ENCODE measurements around the gene RAI1.
A peak's percentile ranks its signal among the peaks of the same experiment; 100 is the strongest.

RAI1 gene

GRCh38 chr17:17739388-17740066 lies 58.3 kb downstream of the RAI1 start (continued):
- TF ChIP-seq, protein P1, sequence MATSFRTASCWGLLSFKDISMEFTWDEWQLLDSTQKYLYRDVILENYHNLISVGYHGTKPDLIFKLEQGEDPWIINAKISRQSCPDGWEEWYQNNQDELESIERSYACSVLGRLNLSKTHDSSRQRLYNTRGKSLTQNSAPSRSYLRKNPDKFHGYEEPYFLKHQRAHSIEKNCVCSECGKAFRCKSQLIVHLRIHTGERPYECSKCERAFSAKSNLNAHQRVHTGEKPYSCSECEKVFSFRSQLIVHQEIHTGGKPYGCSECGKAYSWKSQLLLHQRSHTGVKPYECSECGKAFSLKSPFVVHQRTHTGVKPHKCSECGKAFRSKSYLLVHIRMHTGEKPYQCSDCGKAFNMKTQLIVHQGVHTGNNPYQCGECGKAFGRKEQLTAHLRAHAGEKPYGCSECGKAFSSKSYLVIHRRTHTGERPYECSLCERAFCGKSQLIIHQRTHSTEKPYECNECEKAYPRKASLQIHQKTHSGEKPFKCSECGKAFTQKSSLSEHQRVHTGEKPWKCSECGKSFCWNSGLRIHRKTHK (tag by site-specific recombination; IDR thresholded peaks at IDR 0.05): no peak
- no peak for TF ChIP-seq ZBTB6 (tag by site-specific recombination; IDR thresholded peaks at IDR 0.05)
- no peak for TF ChIP-seq ZNF112 (tag by site-specific recombination; IDR thresholded peaks at IDR 0.05)
- TF ChIP-seq PRDM10 (tag by site-specific recombination; IDR thresholded peaks at IDR 0.05): peak; percentile 89
- TF ChIP-seq ZNF585B (tag by site-specific recombination; IDR thresholded peaks at IDR 0.05): no peak
- TF ChIP-seq, protein P2, sequence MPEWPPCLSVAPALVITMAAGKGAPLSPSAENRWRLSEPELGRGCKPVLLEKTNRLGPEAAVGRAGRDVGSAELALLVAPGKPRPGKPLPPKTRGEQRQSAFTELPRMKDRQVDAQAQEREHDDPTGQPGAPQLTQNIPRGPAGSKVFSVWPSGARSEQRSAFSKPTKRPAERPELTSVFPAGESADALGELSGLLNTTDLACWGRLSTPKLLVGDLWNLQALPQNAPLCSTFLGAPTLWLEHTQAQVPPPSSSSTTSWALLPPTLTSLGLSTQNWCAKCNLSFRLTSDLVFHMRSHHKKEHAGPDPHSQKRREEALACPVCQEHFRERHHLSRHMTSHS (tag by site-specific recombination; IDR thresholded peaks at IDR 0.05): no peak
- TF ChIP-seq ATF2 (tag by site-specific recombination; IDR thresholded peaks at IDR 0.05; ENCODE audit: low read depth): no peak
- TF ChIP-seq ZSCAN23 (tag by site-specific recombination; IDR thresholded peaks at IDR 0.05): no peak
- TF ChIP-seq MEIS1 (CRISPR knock-in tag; IDR thresholded peaks at IDR 0.05; ENCODE audit: borderline replicate concordance): no peak
- peak; percentile 72 for TF ChIP-seq ZNF600 (tag by site-specific recombination; IDR thresholded peaks at IDR 0.05)
- TF ChIP-seq GLIS1 (tag by site-specific recombination; IDR thresholded peaks at IDR 0.05): peak; percentile 40; the same call in 1 of the 2 replicates
- TF ChIP-seq, protein P3, sequence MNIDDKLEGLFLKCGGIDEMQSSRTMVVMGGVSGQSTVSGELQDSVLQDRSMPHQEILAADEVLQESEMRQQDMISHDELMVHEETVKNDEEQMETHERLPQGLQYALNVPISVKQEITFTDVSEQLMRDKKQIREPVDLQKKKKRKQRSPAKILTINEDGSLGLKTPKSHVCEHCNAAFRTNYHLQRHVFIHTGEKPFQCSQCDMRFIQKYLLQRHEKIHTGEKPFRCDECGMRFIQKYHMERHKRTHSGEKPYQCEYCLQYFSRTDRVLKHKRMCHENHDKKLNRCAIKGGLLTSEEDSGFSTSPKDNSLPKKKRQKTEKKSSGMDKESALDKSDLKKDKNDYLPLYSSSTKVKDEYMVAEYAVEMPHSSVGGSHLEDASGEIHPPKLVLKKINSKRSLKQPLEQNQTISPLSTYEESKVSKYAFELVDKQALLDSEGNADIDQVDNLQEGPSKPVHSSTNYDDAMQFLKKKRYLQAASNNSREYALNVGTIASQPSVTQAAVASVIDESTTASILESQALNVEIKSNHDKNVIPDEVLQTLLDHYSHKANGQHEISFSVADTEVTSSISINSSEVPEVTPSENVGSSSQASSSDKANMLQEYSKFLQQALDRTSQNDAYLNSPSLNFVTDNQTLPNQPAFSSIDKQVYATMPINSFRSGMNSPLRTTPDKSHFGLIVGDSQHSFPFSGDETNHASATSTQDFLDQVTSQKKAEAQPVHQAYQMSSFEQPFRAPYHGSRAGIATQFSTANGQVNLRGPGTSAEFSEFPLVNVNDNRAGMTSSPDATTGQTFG (tag by site-specific recombination; IDR thresholded peaks at IDR 0.05; ENCODE audit: borderline replicate concordance): no peak
- no peak for TF ChIP-seq ZNF394 (tag by site-specific recombination; IDR thresholded peaks at IDR 0.05; ENCODE audit: borderline replicate concordance)
- TF ChIP-seq ZNF416 (tag by site-specific recombination; IDR thresholded peaks at IDR 0.05): no peak
- TF ChIP-seq PRDM1 (tag by site-specific recombination; IDR thresholded peaks at IDR 0.05): no peak
- no peak for TF ChIP-seq ZNF239 (tag by site-specific recombination; IDR thresholded peaks at IDR 0.05)
- TF ChIP-seq ZNF830 (tag by site-specific recombination; IDR thresholded peaks at IDR 0.05; ENCODE audit: low read depth): no peak
- no peak for TF ChIP-seq ZNF529 (tag by site-specific recombination; IDR thresholded peaks at IDR 0.05; ENCODE audit: insufficient replicate concordance)
- TF ChIP-seq ZNF16 (tag by site-specific recombination; IDR thresholded peaks at IDR 0.05; ENCODE audit: low read depth): no peak
- TF ChIP-seq ZNF114 (tag by site-specific recombination; IDR thresholded peaks at IDR 0.05): no peak
- no peak for TF ChIP-seq ZNF768 (tag by site-specific recombination; IDR thresholded peaks at IDR 0.05)

Measured in HEK293 (cell line).